Neuron (in vitro differentiated cells): Measurements from ENCODE around the gene SALL4.
A peak's percentile ranks its signal among the peaks of the same experiment; 100 is the strongest.

Experiments used
- H2AFZ ChIP-seq: one replicate; pipeline ENCODE4 v1.6.1; 2013; ENCODE audit warnings: low read depth, mild to moderate bottlenecking, inconsistent platforms, low read length, moderate library complexity
- H3K27me3 ChIP-seq: one replicate; pipeline ENCODE4 v1.6.1; 2013; ENCODE audit warnings: low read length; ENCODE audit not compliant: insufficient read depth
- H3K36me3 ChIP-seq: one replicate; pipeline ENCODE4 v1.6.1; 2013; ENCODE audit warnings: low read length; ENCODE audit not compliant: insufficient read depth
- H3K4me1 ChIP-seq: one replicate; pipeline ENCODE4 v1.6.1; 2013; ENCODE audit warnings: low read length; ENCODE audit not compliant: insufficient read depth
- H3K4me3 ChIP-seq: 2 replicates; pipeline ENCODE4 v1.5.1; 2013; ENCODE audit warnings: mild to moderate bottlenecking, low read length, moderate library complexity
- H3K9me3 ChIP-seq: one replicate; pipeline ENCODE4 v1.6.1; 2013; ENCODE audit warnings: low read length

SALL4 gene

GRCh38 chr20:51815383-51816076 lies 13.2 kb upstream of the SALL4 start:
- H2AFZ ChIP-seq, result no peak overlapping the region
- H3K9me3 ChIP-seq, result no peaks in the 10 kb centered on the region
- no peak overlapping the region for H3K4me3 ChIP-seq
- no peaks in the 10 kb centered on the region for H3K36me3 ChIP-seq
- peaks cover 4% of the 10 kb centered on the region for H3K4me1 ChIP-seq
- H3K27me3 ChIP-seq, result no peaks in the 10 kb centered on the region

DNA sequence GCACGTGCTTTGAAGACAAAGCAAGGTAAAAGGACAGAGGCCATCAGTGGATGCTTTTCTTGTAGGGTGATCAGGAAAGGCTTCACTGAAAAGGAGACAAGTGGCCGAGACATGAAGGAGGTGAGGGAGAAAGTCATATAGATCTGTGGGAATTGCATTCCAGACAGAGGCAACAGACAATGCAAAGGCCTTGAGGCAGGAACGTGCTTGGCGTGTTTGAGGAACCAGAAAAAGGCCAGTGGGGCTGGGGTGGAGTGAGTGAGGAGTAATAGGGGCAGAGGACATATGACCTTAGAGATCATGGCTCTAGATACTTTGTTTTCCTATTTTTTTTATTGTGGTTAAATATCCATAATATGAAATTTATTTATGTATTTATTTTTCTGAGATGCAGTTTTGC lies 10.5 kb upstream of the SALL4 start:
- Histone ChIP-seq H3K4me3 (no peak overlapping the region), H3K27me3 (no peaks in the 10 kb centered on the region), H2AFZ (no peak overlapping the region), H3K4me1 (peaks cover 4% of the 10 kb centered on the region), H3K36me3 (no peaks in the 10 kb centered on the region), H3K9me3 (no peaks in the 10 kb centered on the region)

DNA sequence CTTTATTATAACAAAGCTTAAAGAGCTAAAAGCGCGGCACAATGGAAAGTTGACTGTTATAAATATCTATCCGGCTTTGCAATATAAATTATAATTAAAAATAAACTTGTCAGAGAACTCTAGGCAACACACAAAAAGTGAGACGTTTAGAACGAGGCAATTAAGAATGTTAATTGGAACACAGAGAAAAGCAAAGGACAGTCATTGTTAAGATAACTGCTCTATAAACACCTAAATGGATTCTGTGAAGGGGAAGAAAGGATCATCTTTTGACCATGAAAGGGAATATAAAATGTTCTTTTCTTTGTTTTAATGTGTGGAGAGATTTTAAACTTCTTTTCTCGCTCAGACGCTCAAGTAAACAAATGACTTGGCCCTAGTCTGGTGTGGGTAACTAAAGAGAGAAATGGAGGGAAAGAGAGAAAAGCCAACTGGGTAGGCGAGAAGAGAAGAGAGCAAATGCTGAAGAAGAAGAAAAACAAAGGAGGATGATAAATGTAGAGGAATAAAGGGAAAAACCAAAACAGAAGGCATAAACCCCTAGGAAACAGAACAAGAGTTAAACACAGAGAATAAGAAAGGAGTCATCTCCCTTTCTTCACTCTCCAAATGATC lies 9.3 kb upstream of the SALL4 start:
- H3K4me3 ChIP-seq, result no peak overlapping the region
- H3K9me3 ChIP-seq, result no peaks in the 10 kb centered on the region
- no peaks in the 10 kb centered on the region for H3K36me3 ChIP-seq
- no peaks in the 10 kb centered on the region for H3K27me3 ChIP-seq
- peak overlapping the region; percentile 46 for H2AFZ ChIP-seq
- H3K4me1 ChIP-seq, result peaks cover 4% of the 10 kb centered on the region

- H3K36me3 ChIP-seq, result no peaks in the 10 kb centered on the region
- no peaks in the 10 kb centered on the region for H3K9me3 ChIP-seq
- no peaks in the 10 kb centered on the region for H3K27me3 ChIP-seq
- H3K4me3 ChIP-seq, result no peak overlapping the region
- no peak overlapping the region for H2AFZ ChIP-seq
- H3K4me1 ChIP-seq, result peaks cover 4% of the 10 kb centered on the region
Measured at GRCh38 chr20:51811042-51811355, 8.7 kb upstream of the SALL4 start.

- peaks cover 4% of the 10 kb centered on the region for H3K4me1 ChIP-seq
- H3K9me3 ChIP-seq, result no peaks in the 10 kb centered on the region
- no peak overlapping the region for H2AFZ ChIP-seq
- no peaks in the 10 kb centered on the region for H3K27me3 ChIP-seq
- H3K4me3 ChIP-seq, result no peak overlapping the region
- no peaks in the 10 kb centered on the region for H3K36me3 ChIP-seq
Measured at GRCh38 chr20:51810155-51811041, 8.1 kb upstream of the SALL4 start.

- H3K36me3 ChIP-seq, result no peaks in the 10 kb centered on the region
- H3K4me1 ChIP-seq, result peaks cover 9% of the 10 kb centered on the region
- H2AFZ ChIP-seq, result no peak overlapping the region
- H3K4me3 ChIP-seq, result no peak overlapping the region
- H3K27me3 ChIP-seq, result no peaks in the 10 kb centered on the region
- H3K9me3 ChIP-seq, result no peaks in the 10 kb centered on the region
Measured at GRCh38 chr20:51807720-51808250, 5.5 kb upstream of the SALL4 start.

- H3K27me3 ChIP-seq, result no peaks in the 10 kb centered on the region
- H2AFZ ChIP-seq, result no peak overlapping the region
- H3K9me3 ChIP-seq, result no peaks in the 10 kb centered on the region
- H3K36me3 ChIP-seq, result no peaks in the 10 kb centered on the region
- peaks cover 10% of the 10 kb centered on the region for H3K4me1 ChIP-seq
- H3K4me3 ChIP-seq, result no peak overlapping the region
Measured at GRCh38 chr20:51804754-51805153, 2.4 kb upstream of the SALL4 start.

DNA sequence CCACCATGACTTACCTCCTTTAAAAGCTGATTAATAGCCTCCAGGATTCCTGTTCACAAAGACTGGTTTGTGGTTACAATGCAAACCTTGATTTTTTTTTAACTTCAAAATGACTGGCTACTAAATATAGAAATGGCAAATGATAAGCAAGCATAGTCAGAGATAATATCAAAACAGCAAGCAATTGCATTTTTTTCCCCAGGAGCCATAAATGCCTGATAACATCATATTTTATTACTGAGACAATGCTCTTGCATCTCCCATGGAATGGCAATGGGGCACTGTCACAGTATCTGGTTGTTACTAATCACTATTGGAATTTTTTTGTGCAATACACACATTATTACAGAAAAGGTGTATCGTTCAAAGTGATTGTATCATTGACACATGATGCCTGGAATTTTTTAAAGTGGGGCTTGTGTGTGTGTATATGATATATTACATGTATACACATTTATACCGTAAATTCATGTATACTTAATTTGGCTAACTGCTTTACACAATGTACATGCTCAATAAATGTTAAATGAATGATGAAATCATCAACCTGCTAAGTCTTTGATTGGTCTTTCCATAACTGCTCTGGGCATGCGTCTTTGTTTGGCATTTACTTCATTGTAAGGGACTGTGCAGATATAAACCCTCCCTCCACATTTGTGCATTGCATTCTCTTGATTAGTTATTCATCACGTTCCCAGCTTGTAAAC lies 980 bp upstream of the SALL4 start:
- no peaks in the 10 kb centered on the region for H3K27me3 ChIP-seq
- H3K9me3 ChIP-seq, result no peaks in the 10 kb centered on the region
- no peak overlapping the region for H2AFZ ChIP-seq
- peaks cover 24% of the 10 kb centered on the region for H3K4me1 ChIP-seq
- H3K36me3 ChIP-seq, result no peaks in the 10 kb centered on the region
- H3K4me3 ChIP-seq, result no peak overlapping the region

- Histone ChIP-seq H2AFZ (no peak overlapping the region), H3K9me3 (no peaks in the 10 kb centered on the region), H3K27me3 (no peaks in the 10 kb centered on the region), H3K4me1 (peaks cover 37% of the 10 kb centered on the region), H3K4me3 (peak overlapping the region; percentile 97), H3K36me3 (no peaks in the 10 kb centered on the region)
Measured at GRCh38 chr20:51801823-51802123, 548 bp downstream of the SALL4 start.

DNA sequence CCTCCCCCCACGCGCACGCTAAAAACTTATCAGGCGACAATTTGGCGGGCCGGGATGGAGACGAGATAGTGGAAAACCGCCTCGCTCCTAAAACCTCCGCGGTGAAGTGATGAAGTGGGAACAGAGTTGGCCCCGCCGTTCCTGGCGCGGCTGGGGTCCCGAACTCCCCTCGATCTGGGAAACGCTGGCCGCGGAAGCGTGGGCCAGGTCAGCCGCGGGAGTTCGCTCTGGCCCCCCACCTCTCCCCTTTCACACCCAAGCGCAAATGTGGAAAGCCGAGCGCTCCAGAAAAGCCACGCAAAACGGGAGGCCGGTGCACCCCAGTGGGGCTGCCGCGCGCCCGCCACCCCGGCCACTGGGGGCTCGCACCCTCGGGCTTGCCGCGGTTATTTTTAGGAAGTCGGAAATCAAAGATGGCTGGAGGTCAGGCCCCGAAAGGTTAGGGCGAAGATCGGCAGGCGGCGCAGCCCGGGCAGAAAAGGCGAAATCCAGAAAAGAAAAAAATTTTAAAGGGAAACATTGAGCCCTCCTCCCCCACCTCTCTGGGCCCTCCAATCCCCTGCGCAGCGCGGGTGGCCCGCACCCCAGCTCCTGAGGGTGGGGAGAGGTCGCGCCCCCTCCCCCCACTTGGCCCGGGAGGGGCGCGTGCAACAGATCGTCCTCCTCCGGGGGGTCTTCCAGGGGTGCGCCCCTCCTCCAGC lies 1.0 kb downstream of the SALL4 start:
- Histone ChIP-seq H3K36me3 (no peaks in the 10 kb centered on the region), H3K9me3 (no peaks in the 10 kb centered on the region), H2AFZ (peak overlapping the region; percentile 46), H3K27me3 (no peaks in the 10 kb centered on the region), H3K4me3 (peak overlapping the region; percentile 97), H3K4me1 (peaks cover 39% of the 10 kb centered on the region)

DNA sequence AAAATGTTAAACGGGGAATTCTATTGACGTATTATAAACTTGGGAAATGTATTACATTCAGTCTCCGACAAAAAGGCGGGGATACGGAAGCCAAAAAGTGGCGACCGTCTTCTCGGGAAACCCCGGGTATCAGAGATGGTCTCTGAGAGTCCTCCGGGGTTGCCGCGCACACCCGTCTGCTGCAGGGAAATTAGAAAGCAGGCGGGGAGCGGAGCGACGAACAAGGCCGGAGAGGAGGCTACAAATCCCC lies 1.5 kb downstream of the SALL4 start:
- no peaks in the 10 kb centered on the region for H3K36me3 ChIP-seq
- peak overlapping the region; percentile 46 for H2AFZ ChIP-seq
- no peaks in the 10 kb centered on the region for H3K27me3 ChIP-seq
- peak overlapping the region; percentile 97 for H3K4me3 ChIP-seq
- H3K9me3 ChIP-seq, result no peaks in the 10 kb centered on the region
- H3K4me1 ChIP-seq, result peaks cover 39% of the 10 kb centered on the region

GRCh38 chr20:51800060-51800871 lies 2.1 kb downstream of the SALL4 start:
- Histone ChIP-seq H3K36me3 (peaks cover 5% of the 10 kb centered on the region), H3K4me3 (peak overlapping the region; percentile 97), H3K9me3 (no peaks in the 10 kb centered on the region), H3K4me1 (peaks cover 39% of the 10 kb centered on the region), H2AFZ (peak overlapping the region; percentile 46), H3K27me3 (no peaks in the 10 kb centered on the region)
